GM12892 (cell line): Measurements from ENCODE around the gene GBA3.

Source experiments
- POLR2A ChIP-seq: IDR thresholded peaks from 2 replicates; pipeline ENCODE4 v1.6.1; 2011; ENCODE audit warnings: low read depth, low read length, control low read depth
- POLR2AphosphoS5 ChIP-seq: IDR thresholded peaks from 2 replicates; pipeline ENCODE4 v1.6.1; 2011; ENCODE audit warnings: low read depth, low read length, control low read depth

GRCh38 chr4:22668702-22669101 lies 24.0 kb upstream of the GBA3 start:
- TF ChIP-seq POLR2AphosphoS5 (no peak), POLR2A (no peak)
